HepG2 (cell line): ENCODE measurements around the gene ADAMTS17. TPM values are rescaled to one million over a fixed set of nuclear protein-coding genes. Genes with fewer than 3 reads are reported as not detected.

Experiments
- ATAC-seq: fragments of 200-7000 bp; cut with Tn5 transposase; 3 replicates; pipeline ENCODE4 v1.9.1; 2020; ENCODE audit warnings: mild to moderate bottlenecking, moderate library complexity
- BruUV-seq: library from RNA; stranded (reverse); fragments of 400-500 nt; replicated peaks from 2 replicates; lab custom pipeline; 2021; lab: Mats Ljungman, UMichigan
- CTCF ChIA-PET: fragments of 300-600 bp; formaldehyde crosslinking; extraction: SDS; loops from one replicate; lab custom pipeline; 2021; ENCODE audit warnings: low total read pairs, inconsistent platforms, low intra/inter-chr PET ratio; lab: Yijun Ruan, JAX
- POLR2A ChIA-PET: fragments of 350-600 bp; sonication (Branson Sonifier 250); formaldehyde crosslinking; loops from one replicate; lab custom pipeline; 2020; ENCODE audit warnings: antibody characterized with exemption, inconsistent platforms; lab: Yijun Ruan, JAX
- DNase-seq: peaks from one replicate; pipeline ENCODE4 v3.0.0-alpha.2; 2015; ENCODE audit warnings: low spot score
- FAIRE-seq: peaks from 3 replicates; lab custom pipeline; 2011; peaks lifted over from hg19 to GRCh38; lab: Jason Lieb, UNC
- H2AFZ ChIP-seq: one replicate; pipeline ENCODE4 v1.6.1; 2011; ENCODE audit warnings: low read length, inconsistent platforms
- H3K27ac ChIP-seq: fragments of 300-600 bp; 3 replicates; pipeline ENCODE4 v1.8.0; 2011; ENCODE audit warnings: mixed run types, mild to moderate bottlenecking, mixed read lengths, low read length, inconsistent platforms; ENCODE audit not compliant: insufficient read depth; ENCODE audit errors: extremely low read length
- H3K27me3 ChIP-seq, 2 experiments: fragments of 200-600 bp in 1 of 2; 2 replicates in 1 of 2; 3 replicates in 1 of 2; pipeline versions ENCODE4 v1.6.0 to v1.8.0; 2011; ENCODE audit warnings: low read length in 2 of 2, mild to moderate bottlenecking in 2 of 2, moderate library complexity in 2 of 2, inconsistent platforms in 1 of 2; ENCODE audit not compliant: insufficient read depth in 2 of 2, control insufficient read depth in 1 of 2
- H3K36me3 ChIP-seq, 2 experiments: fragments of 200-600 bp in 1 of 2; replicated peaks in 1 of 2; 2 replicates in 1 of 2; 3 replicates in 1 of 2; pipeline versions ENCODE4 v1.5.1 to v1.8.0; 2011; ENCODE audit warnings: low read length in 2 of 2, inconsistent platforms in 1 of 2; ENCODE audit not compliant: insufficient read depth in 2 of 2, control insufficient read depth in 1 of 2
- H3K4me1 ChIP-seq: 2 replicates; pipeline ENCODE4 v1.5.1; 2012; ENCODE audit warnings: low read length, inconsistent platforms; ENCODE audit not compliant: insufficient read depth
- H3K4me2 ChIP-seq: 2 replicates; pipeline ENCODE4 v1.6.0; 2011; ENCODE audit warnings: low read depth, low read length, inconsistent platforms
- H3K4me3 ChIP-seq, 3 experiments: fragments of 200-600 bp in 1 of 3; sonication (generic), shearing (Covaris generic) in 1 of 3; replicated peaks in 1 of 3; 2 replicates each; pipeline ENCODE4 v1.5.1; 2011 to 2016; ENCODE audit warnings: low read length in 3 of 3, inconsistent platforms in 2 of 3, low read depth in 2 of 3, mild to moderate bottlenecking in 2 of 3, control low read depth in 1 of 3, mixed read lengths in 1 of 3; ENCODE audit not compliant: insufficient read depth in 1 of 3
- H3K79me2 ChIP-seq: one replicate; pipeline ENCODE4 v1.6.1; 2011; ENCODE audit warnings: low read length, inconsistent platforms; ENCODE audit not compliant: insufficient read depth
- H3K9ac ChIP-seq: 2 replicates; pipeline ENCODE4 v1.6.0; 2011; ENCODE audit warnings: mild to moderate bottlenecking, low read depth, low read length, inconsistent platforms; ENCODE audit not compliant: insufficient read depth
- H3K9me3 ChIP-seq: 2 replicates; pipeline ENCODE4 v1.5.1; 2012; ENCODE audit warnings: mild to moderate bottlenecking, low read length
- H4K20me1 ChIP-seq: 2 replicates; pipeline ENCODE4 v1.6.0; 2011; ENCODE audit warnings: inconsistent platforms, mild to moderate bottlenecking, low read length, moderate library complexity; ENCODE audit not compliant: insufficient read depth
- EEA1 ChIP-seq: sonication (generic); formaldehyde crosslinking; IDR thresholded peaks from 2 replicates; pipeline ENCODE4 v1.5.1; 2020; ENCODE audit warnings: mild to moderate bottlenecking, missing genetic modification reagents, borderline replicate concordance
- ERF ChIP-seq: IDR thresholded peaks from 2 replicates; pipeline ENCODE4 v1.6.1; 2018; ENCODE audit warnings: missing biosample characterization, missing genetic modification reagents
- FOXP4 ChIP-seq: sonication (generic); formaldehyde crosslinking; IDR thresholded peaks from 2 replicates; pipeline ENCODE4 v1.4.0; 2020; ENCODE audit warnings: missing genetic modification reagents
- LCORL ChIP-seq, 2 experiments: fragments of 450-650 bp in 1 of 2; sonication (generic) in 1 of 2; formaldehyde crosslinking in 1 of 2; IDR thresholded peaks; 2 replicates each; pipeline versions ENCODE4 v1.5.0 to v1.6.1; 2017 to 2020; ENCODE audit warnings: antibody characterized with exemption in 1 of 2, missing genetic modification reagents in 1 of 2
- SETDB1 ChIP-seq: sonication (generic); formaldehyde crosslinking; IDR thresholded peaks from 2 replicates; pipeline ENCODE4 v1.5.1; 2020; ENCODE audit warnings: missing genetic modification reagents, mild to moderate bottlenecking, borderline replicate concordance
- TBP ChIP-seq: sonication (generic); formaldehyde crosslinking; IDR thresholded peaks from 2 replicates; pipeline ENCODE4 v1.5.0; 2020; ENCODE audit warnings: missing genetic modification reagents
- ZNF33A ChIP-seq: sonication (generic); formaldehyde crosslinking; IDR thresholded peaks from 2 replicates; pipeline ENCODE4 v1.5.1; 2020; ENCODE audit warnings: missing genetic modification reagents, mild to moderate bottlenecking, moderate library complexity, borderline replicate concordance
- ZNF557 ChIP-seq: sonication (generic); formaldehyde crosslinking; IDR thresholded peaks from 2 replicates; pipeline ENCODE4 v1.4.0; 2020; ENCODE audit warnings: missing genetic modification reagents
- ZNF678 ChIP-seq: sonication (generic); formaldehyde crosslinking; IDR thresholded peaks from 2 replicates; pipeline ENCODE4 v1.4.0; 2020; ENCODE audit warnings: mild to moderate bottlenecking, missing genetic modification reagents
- ZNF710 ChIP-seq: sonication (generic); formaldehyde crosslinking; IDR thresholded peaks from 2 replicates; pipeline ENCODE4 v1.5.0; 2020; ENCODE audit warnings: mild to moderate bottlenecking, missing genetic modification reagents, borderline replicate concordance
- WGBS: methylation state at CpG from one replicate; pipeline ENCODE4 v1.1.6; 2017; ENCODE audit warnings: low lambda C conversion rate; 5-methylcytosine and 5-hydroxymethylcytosine counted together
- in situ Hi-C: cut with HindIII; loops from 2 replicates; pipeline ENCODE4 v1.10.0; 2017; ENCODE audit warnings: low pct_unique_long_range_greater_than_20kb; ENCODE audit not compliant: extremely low pct_ligation_motif_present
- intact Hi-C: fragments of 100-400 bp; cut with micrococcal nuclease; formaldehyde crosslinking; loops from one replicate; pipeline ENCODE4 v1.10.0; 2022; ENCODE audit not compliant: unreplicated experiment
- polyA plus RNA-seq, 8 experiments: library from polyadenylated mRNA; depleted of rRNA in 3 of 8; stranded (reverse) in 7 of 8; unstranded in 1 of 8; fragments of >200 nt; fragmentation: Illumina TruSeq in 4 of 8; extraction: Trizol in 4 of 8; gene quantifications; 2 replicates each; pipeline versions ENCODE4 v1.2.1 to v1.2.3, GENCODE V29; 2011 to 2016; ENCODE audit warnings: low read depth in 4 of 8, missing spikeins in 1 of 8, mixed read lengths in 1 of 8; ENCODE audit not compliant: insufficient read depth in 1 of 8
- total RNA-seq, 5 experiments: library from RNA; depleted of rRNA; stranded (reverse); fragments of >200 nt; fragmentation: Illumina TruSeq; extraction: Trizol; gene quantifications; 2 replicates each; pipeline ENCODE4 v1.2.3, GENCODE V29; 2016; ENCODE audit warnings: low read depth in 1 of 5

The ADAMTS17 gene
- total and polyA plus RNA-seq, 2 of the 13 experiments (the other 11 are each of a cell fraction or from before 2014, with no cell fraction given) = 0.02 to 0.04 TPM

GRCh38 chr15:100124936-100125335 lies 216.8 kb downstream of the ADAMTS17 start (continued):
- TF ChIP-seq LCORL (IDR thresholded peaks at IDR 0.05) = no peak
- no peak for TF ChIP-seq LCORL (CRISPR knock-in tag; IDR thresholded peaks at IDR 0.05)
- TF ChIP-seq TBP (CRISPR knock-in tag) = no peak
- no peak for TF ChIP-seq SETDB1 (CRISPR knock-in tag)
- TF ChIP-seq EEA1 (CRISPR knock-in tag) = no peak
- no peak for TF ChIP-seq ZNF710
- TF ChIP-seq FOXP4 (CRISPR knock-in tag) = no peak
- TF ChIP-seq ZNF33A (CRISPR knock-in tag) = no peak
- TF ChIP-seq ZNF678 (CRISPR knock-in tag) = no peak
- no peak for TF ChIP-seq ERF (CRISPR knock-in tag)

GRCh38 chr15:100124361-100124760 lies 217.4 kb downstream of the ADAMTS17 start:
- in situ Hi-C loops = loop anchor here (10.0 kb wide), 1 partner anchor 200 kb away; no protein-coding TSS in a partner anchor
- H4K20me1 ChIP-seq = no peaks in the 10 kb centered on the region
- CTCF ChIA-PET = no interaction called here
- no peaks in the 10 kb centered on the region for H3K36me3 ChIP-seq
- H3K4me2 ChIP-seq = no peak overlapping the region
- ATAC-seq (no peak), DNase-seq (no peak), FAIRE-seq (no peak)
- no peak overlapping the region for H2AFZ ChIP-seq
- no peak overlapping the region for H3K4me3 ChIP-seq
- no TSS peak for BruUV-seq
- no peak overlapping the region for H3K9ac ChIP-seq
- no peaks in the 10 kb centered on the region; a peak in 2 of 5 replicates for H3K27me3 ChIP-seq
- intact Hi-C loops = no loop called here
- 50% methylated on average over 10 of the region's 14 CpGs for WGBS
- H3K27ac ChIP-seq = no peak overlapping the region
- no peaks in the 10 kb centered on the region for H3K4me1 ChIP-seq
- POLR2A ChIA-PET = no interaction called here
- peaks cover 11% of the 10 kb centered on the region; the same call in 1 of the 2 replicates for H3K9me3 ChIP-seq
- H3K79me2 ChIP-seq = no peaks in the 10 kb centered on the region
- no peak for TF ChIP-seq ZNF557 (CRISPR knock-in tag)
